GM06990 (cell line): ENCODE measurements around the gene HYCC2.

Experiments used
- DNase-seq: peaks from one replicate; pipeline ENCODE4 v3.0.0-alpha.2; 2011; ENCODE audit not compliant: insufficient read length; ENCODE audit errors: extremely low read depth
- H3K27me3 ChIP-seq: replicated peaks from 2 replicates; pipeline ENCODE4 v1.6.0; 2011; ENCODE audit warnings: low read length; ENCODE audit not compliant: control insufficient read depth, insufficient read depth
- H3K36me3 ChIP-seq: 2 replicates; pipeline ENCODE4 v1.5.1; 2011; ENCODE audit warnings: low read length; ENCODE audit not compliant: control insufficient read depth, insufficient read depth
- H3K4me3 ChIP-seq: replicated peaks from 2 replicates; pipeline ENCODE4 v1.5.1; 2011; ENCODE audit warnings: low read depth, mild to moderate bottlenecking, control low read depth, low read length
- CTCF ChIP-seq: IDR thresholded peaks from 2 replicates; pipeline ENCODE4 v1.5.1; 2011; ENCODE audit warnings: low read length, control low read depth, mild to moderate bottlenecking, inconsistent platforms; ENCODE audit not compliant: insufficient read depth, poor library complexity, severe bottlenecking

HYCC2 gene

GRCh38 chr2:201090574-201090973 lies 19.1 kb upstream of the HYCC2 start:
- Histone ChIP-seq H3K27me3 (no peaks in the 10 kb centered on the region), H3K4me3 (no peak overlapping the region), H3K36me3 (no peaks in the 10 kb centered on the region; the same call in none of the 2 replicates)
- TF ChIP-seq CTCF, result no peak
- no peak for DNase-seq

GRCh38 chr2:201084863-201085262 lies 13.4 kb upstream of the HYCC2 start:
- Histone ChIP-seq H3K36me3 (peaks cover 1% of the 10 kb centered on the region), H3K4me3 (no peak overlapping the region), H3K27me3 (no peaks in the 10 kb centered on the region)
- no peak for DNase-seq
- no peak for TF ChIP-seq CTCF

GRCh38 chr2:201074996-201075395 lies 3.5 kb upstream of the HYCC2 start:
- H3K36me3 ChIP-seq, result no peaks in the 10 kb centered on the region
- H3K27me3 ChIP-seq, result no peaks in the 10 kb centered on the region
- no peak for TF ChIP-seq CTCF
- H3K4me3 ChIP-seq, result no peak overlapping the region
- DNase-seq, result no peak

GRCh38 chr2:201073071-201073470 lies 1.6 kb upstream of the HYCC2 start:
- Histone ChIP-seq H3K4me3 (peak overlapping the region; percentile 95), H3K36me3 (no peaks in the 10 kb centered on the region), H3K27me3 (no peaks in the 10 kb centered on the region)
- no peak for TF ChIP-seq CTCF
- DNase-seq, result no peak

GRCh38 chr2:201072201-201072530 lies 695 bp upstream of the HYCC2 start:
- Histone ChIP-seq H3K4me3 (peak overlapping the region; percentile 95), H3K27me3 (no peaks in the 10 kb centered on the region), H3K36me3 (no peaks in the 10 kb centered on the region)
- TF ChIP-seq CTCF, result no peak
- DNase-seq, result no peak

- TF ChIP-seq CTCF, result no peak
- DNase-seq, result no peak
- Histone ChIP-seq H3K36me3 (no peaks in the 10 kb centered on the region; the same call in none of the 2 replicates), H3K4me3 (peak overlapping the region; percentile 95), H3K27me3 (no peaks in the 10 kb centered on the region)
Measured at GRCh38 chr2:201070948-201071478, 458 bp downstream of the HYCC2 start.
